Measurements from ENCODE around the gene RSPH1.

GRCh38 chr21:42545317-42545716 lies 49.3 kb upstream of the RSPH1 start:
- TF ChIP-seq ARNTL (CRISPR knock-in tag; IDR thresholded peaks at IDR 0.05; ENCODE audit: borderline replicate concordance, low read depth) (no peak), PATZ1 (CRISPR knock-in tag; IDR thresholded peaks at IDR 0.05; ENCODE audit: borderline replicate concordance) (no peak), OSR1 (CRISPR knock-in tag; IDR thresholded peaks at IDR 0.05) (no peak), ZNF8 (CRISPR knock-in tag; IDR thresholded peaks at IDR 0.05) (no peak), ZFP3 (CRISPR knock-in tag; IDR thresholded peaks at IDR 0.05) (no peak), GLIS3 (CRISPR knock-in tag; IDR thresholded peaks at IDR 0.05) (no peak), RARB (CRISPR knock-in tag; IDR thresholded peaks at IDR 0.05) (no peak), ESRRG (CRISPR knock-in tag; IDR thresholded peaks at IDR 0.05) (no peak), TOX (CRISPR knock-in tag; IDR thresholded peaks at IDR 0.05; ENCODE audit: borderline replicate concordance) (no peak), TCF4 (CRISPR knock-in tag; IDR thresholded peaks at IDR 0.05; ENCODE audit: borderline replicate concordance) (no peak)
- TF ChIP-seq, protein P1, sequence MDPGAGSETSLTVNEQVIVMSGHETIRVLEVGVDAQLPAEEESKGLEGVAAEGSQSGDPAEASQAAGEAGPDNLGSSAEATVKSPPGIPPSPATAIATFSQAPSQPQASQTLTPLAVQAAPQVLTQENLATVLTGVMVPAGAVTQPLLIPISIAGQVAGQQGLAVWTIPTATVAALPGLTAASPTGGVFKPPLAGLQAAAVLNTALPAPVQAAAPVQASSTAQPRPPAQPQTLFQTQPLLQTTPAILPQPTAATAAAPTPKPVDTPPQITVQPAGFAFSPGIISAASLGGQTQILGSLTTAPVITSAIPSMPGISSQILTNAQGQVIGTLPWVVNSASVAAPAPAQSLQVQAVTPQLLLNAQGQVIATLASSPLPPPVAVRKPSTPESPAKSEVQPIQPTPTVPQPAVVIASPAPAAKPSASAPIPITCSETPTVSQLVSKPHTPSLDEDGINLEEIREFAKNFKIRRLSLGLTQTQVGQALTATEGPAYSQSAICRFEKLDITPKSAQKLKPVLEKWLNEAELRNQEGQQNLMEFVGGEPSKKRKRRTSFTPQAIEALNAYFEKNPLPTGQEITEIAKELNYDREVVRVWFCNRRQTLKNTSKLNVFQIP (CRISPR knock-in tag; IDR thresholded peaks at IDR 0.05; ENCODE audit: borderline replicate concordance, low read depth) = no peak
